Activated CD4-positive, alpha-beta T cell treated with anti-CD3 and anti-CD28 coated beads, Interleukin-2, amount 10 ng/mL, durations not matched to agents 24 days and 14 days (primary cell): ENCODE results near the gene FOXM1. TPM values are rescaled to one million over a fixed set of nuclear protein-coding genes. Genes with fewer than 3 reads are reported as not detected.

ENCODE experiments used
- DNase-seq: peaks from one replicate; pipeline ENCODE4 v3.0.0; 2022
- H3K27ac Mint-ChIP-seq: one replicate; pipeline ENCODE4 v1.8.0; 2022; ENCODE audit warnings: mild to moderate bottlenecking, mixed read lengths
- H3K27me3 Mint-ChIP-seq: one replicate; pipeline ENCODE4 v1.8.0; 2022; ENCODE audit warnings: mixed read lengths
- H3K36me3 Mint-ChIP-seq: one replicate; pipeline ENCODE4 v1.8.0; 2022; ENCODE audit warnings: low read depth, mild to moderate bottlenecking, mixed read lengths
- H3K4me1 Mint-ChIP-seq: one replicate; pipeline ENCODE4 v1.8.0; 2021; ENCODE audit warnings: mixed read lengths
- H3K4me3 Mint-ChIP-seq: one replicate; pipeline ENCODE4 v1.8.0; 2022; ENCODE audit warnings: mild to moderate bottlenecking, moderate library complexity, mixed read lengths
- H3K9me3 Mint-ChIP-seq: one replicate; pipeline ENCODE4 v1.8.0; 2021; ENCODE audit warnings: mixed read lengths
- intact Hi-C: fragments of 100-400 bp; cut with micrococcal nuclease; formaldehyde crosslinking; loops from one replicate; pipeline ENCODE4 v1.15.1; 2023
- total RNA-seq: library from RNA; stranded (reverse); gene quantifications from 2 replicates; pipeline ENCODE4 v1.2.3, GENCODE V29; 2022

Gene FOXM1
- total RNA-seq, 1 donor from 2014 or later, result 74.0 TPM

DNA sequence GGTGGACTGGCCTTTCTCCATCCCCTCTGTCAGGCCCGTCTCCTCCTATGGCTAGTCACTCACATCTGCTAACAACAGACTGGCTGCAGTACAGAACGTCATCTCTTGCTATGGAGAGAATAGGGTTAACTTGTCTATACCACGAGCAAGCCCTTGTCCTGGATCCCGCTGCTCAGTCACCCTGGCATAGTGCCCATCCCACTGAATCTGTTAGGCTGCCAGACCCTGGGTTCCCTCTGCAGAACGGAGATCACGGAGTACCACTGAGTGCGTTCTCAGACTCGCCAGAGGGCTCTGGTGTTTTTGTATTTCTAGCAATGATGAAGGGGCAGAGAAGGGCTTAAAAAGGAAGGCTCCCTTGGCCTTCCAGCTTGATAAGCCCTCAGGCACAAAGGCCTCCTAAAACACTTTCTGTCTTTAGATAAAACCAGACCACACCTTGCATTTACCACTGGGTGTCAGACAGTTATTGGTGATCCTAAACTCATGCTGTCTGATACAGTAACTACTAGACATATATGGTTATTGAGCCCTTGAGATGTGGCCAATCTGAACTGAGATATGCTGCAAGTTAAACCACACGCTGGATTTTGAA lies 35.8 kb downstream of the FOXM1 start:
- Mint-ChIP-seq H3K9me3 (no peaks in the 10 kb centered on the region), H3K27me3 (no peaks in the 10 kb centered on the region), H3K27ac (no peak overlapping the region), H3K4me1 (no peaks in the 10 kb centered on the region), H3K4me3 (no peak overlapping the region), H3K36me3 (peaks cover 11% of the 10 kb centered on the region)
- intact Hi-C loops, result no loop called here
- DNase-seq, result no peak

DNA sequence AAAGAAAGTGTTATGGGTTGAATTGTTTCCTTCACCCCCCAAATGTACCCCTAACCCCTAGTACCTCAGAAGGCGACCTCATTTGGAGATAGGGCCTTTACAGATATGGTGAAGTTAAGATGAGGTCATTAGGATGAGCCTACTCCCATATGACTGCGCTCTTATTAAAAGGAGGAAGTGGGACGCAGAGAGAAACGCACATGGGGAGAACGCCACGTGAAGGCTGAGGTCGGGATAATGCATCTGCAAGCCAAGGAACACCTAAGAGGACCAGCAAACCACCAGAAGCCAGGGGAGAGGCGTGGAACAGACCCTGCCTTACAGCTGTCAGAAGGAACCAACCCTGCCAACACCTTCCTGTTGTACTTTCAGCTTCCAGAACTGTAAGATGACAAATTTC lies 40.4 kb downstream of the FOXM1 start:
- peaks cover 16% of the 10 kb centered on the region for H3K36me3 Mint-ChIP-seq
- no peak overlapping the region for H3K27ac Mint-ChIP-seq
- H3K27me3 Mint-ChIP-seq, result no peaks in the 10 kb centered on the region
- H3K4me1 Mint-ChIP-seq, result peaks cover 2% of the 10 kb centered on the region
- no peaks in the 10 kb centered on the region for H3K9me3 Mint-ChIP-seq
- DNase-seq, result no peak
- intact Hi-C loops, result no loop called here
- H3K4me3 Mint-ChIP-seq, result no peak overlapping the region

DNA sequence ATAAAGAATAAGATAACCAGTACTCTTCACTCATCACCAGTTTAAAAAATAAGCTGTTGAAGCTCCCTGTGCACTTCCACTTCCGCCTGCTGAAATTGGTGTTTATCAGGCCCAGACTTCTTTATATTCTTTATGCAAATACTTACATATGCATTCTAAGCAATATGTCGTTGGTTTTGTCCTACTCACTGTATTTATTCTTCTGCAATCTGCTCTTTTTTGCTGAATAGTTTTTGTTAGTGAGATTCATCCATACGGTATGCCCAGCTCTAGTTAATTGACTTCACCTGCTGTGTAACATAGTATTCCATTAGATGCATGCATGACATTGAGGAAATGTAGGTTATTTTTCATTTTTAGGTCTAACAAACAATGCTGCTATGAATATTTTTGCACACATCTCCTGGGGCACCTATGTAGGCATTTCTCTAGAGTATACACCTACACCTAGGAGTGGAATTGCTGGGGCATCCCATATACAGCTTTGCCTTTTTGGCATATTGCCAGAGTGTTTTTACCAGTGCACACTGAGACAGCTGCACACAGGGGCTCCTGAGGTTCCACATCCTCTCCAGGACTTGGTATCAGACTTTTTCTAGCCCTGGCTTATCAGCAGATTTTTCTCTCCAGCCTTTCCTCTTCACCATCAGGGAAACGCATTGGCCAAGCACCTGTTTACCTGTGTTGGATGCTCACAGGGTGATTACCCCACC lies 41.1 kb downstream of the FOXM1 start:
- no peak for DNase-seq
- no peaks in the 10 kb centered on the region for H3K27me3 Mint-ChIP-seq
- peaks cover 2% of the 10 kb centered on the region for H3K4me1 Mint-ChIP-seq
- no peaks in the 10 kb centered on the region for H3K9me3 Mint-ChIP-seq
- H3K27ac Mint-ChIP-seq, result no peak overlapping the region
- peaks cover 20% of the 10 kb centered on the region for H3K36me3 Mint-ChIP-seq
- no peak overlapping the region for H3K4me3 Mint-ChIP-seq
- intact Hi-C loops, result no loop called here

DNA sequence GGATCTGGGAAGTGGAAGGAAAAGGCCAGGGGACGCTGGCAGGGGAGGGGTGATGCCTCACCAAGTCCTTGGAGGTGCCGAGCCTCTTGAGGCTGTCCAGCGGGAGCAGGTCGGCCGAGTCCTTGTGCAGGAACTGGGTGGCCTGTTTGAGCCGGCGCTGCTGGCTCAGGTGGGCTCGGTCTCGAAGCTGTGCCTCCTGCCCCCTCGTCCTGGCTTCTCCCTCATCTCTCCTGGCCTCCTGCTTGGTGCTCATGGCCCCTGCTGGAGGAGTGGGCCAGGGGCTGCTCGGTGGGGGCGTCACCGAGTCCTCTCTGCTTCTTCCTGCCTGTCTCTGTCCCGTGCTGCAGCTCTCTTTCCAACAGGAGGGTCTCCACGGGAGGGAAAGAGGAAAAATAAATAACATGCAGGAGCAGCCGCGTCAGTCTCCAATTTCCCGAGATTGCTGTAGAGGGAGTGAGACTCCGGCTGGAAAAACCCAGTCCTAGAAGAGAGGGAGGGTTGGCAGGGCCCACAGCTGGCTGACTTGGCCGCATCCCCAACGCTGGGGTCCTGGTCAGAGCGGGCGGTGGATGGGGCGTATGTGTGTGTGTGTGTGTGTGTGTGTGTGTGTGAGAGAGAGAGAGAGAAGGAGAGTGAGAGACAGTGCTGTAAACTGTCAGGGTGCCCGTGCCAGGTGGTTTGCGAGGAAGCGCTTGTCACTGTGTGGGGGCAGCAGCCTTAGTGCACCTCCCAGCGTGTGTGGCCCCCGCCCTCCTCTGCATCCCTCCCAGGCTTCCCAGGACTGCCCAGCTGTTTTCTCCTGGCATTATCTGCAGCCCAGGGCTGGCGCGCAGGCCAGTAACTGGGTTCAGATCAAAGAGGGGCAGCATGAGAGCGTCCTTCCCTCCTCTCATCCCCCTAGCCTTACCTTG lies 42.1 kb downstream of the FOXM1 start, which contains the start of gene NRIP2:
Gene NRIP2 (minus strand): TSS at position 455 of the 911 bp plus-strand sequence. CDS start 52 bp downstream, at position 403.
- Mint-ChIP-seq H3K27ac (no peak within 1 kb of the TSS), H3K27me3 (no peaks in the 10 kb centered on the region), H3K36me3 (peaks cover 23% of the 10 kb centered on the region), H3K4me3 (no peak within 1 kb of the TSS), H3K9me3 (no peaks in the 10 kb centered on the region), H3K4me1 (peaks cover 4% of the 10 kb centered on the region)
- intact Hi-C loops, result no loop called here
- DNase-seq, result no peak

DNA sequence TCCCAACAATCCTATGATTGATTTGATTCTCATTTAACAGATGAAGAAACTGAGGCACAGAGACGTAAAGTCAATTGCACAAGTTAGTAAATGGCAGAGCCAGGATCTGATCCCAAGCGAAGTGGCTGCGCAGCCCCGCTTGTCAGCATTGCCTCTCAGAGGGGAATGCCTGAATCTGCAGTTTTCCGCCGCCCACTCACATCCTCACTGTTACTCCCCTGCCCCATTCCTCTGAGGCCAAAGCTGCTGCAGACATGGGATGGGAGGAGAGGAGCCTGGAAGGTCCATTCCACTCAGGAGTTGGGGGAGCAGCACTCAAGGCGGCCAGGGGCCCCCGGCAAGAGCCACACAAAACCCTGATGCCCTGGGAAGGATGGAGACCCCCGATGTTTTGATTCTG lies 43.2 kb downstream of the FOXM1 start:
- H3K27ac Mint-ChIP-seq, result no peak overlapping the region

DNA sequence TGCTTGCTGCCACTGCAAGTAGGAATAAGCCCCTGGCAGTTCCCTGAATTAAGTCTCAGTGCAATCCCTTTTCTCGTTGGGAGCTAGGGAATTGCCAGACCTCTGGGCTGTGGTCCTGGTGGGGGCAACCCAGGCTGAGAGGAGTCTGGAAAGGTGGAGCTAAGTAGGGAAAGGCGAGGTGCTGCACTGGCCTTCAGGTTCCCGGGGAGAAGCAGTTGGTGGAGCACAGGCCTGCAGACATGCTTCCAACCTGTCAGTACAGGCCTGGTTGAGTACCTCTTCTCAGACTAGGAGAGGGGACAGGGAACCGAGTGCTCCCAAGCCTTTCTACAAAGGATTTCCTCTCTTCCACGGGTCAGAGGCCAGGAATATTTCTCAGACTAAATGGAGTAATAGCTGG lies 43.6 kb downstream of the FOXM1 start:
- no peak for DNase-seq
- Mint-ChIP-seq H3K27me3 (no peaks in the 10 kb centered on the region), H3K4me3 (no peak overlapping the region), H3K4me1 (peaks cover 4% of the 10 kb centered on the region), H3K9me3 (no peaks in the 10 kb centered on the region), H3K27ac (no peak overlapping the region), H3K36me3 (peaks cover 24% of the 10 kb centered on the region)
- intact Hi-C loops, result no loop called here

More for the DNA sequence above, 43.2 kb downstream of the FOXM1 start:
- no peaks in the 10 kb centered on the region for H3K9me3 Mint-ChIP-seq
- no peak overlapping the region for H3K4me3 Mint-ChIP-seq
- H3K27me3 Mint-ChIP-seq, result no peaks in the 10 kb centered on the region
- intact Hi-C loops, result no loop called here
- no peak for DNase-seq
- peaks cover 22% of the 10 kb centered on the region for H3K36me3 Mint-ChIP-seq
- peaks cover 4% of the 10 kb centered on the region for H3K4me1 Mint-ChIP-seq

DNA sequence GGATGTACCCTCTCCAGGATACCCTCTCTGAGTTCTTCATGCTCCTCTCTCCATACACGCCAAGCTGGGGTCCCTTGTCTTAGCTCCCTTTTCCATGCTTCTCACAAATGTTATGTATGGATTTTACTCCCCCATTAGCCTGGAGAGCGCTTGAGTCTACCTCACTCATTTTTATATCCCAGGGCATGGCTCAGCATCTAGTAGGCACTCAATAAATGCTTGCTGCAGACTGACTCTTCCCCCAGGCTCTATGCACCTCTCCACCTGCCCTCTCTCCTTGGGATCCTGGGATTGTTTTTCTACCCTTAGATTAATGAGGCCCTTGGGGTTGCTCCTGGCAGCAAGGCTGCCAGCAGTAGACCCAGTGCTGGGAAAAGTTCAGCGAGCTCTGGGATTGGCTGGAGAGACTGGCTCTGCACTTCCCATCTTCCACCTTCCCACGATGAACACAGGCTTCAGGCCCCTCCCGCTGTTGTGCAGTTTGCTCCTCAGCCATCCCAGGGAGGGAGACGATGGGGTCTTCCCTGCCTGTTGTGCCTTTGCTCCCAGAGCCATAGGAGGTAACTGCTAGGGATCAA lies 44.3 kb downstream of the FOXM1 start:
- intact Hi-C loops, result no loop called here
- H3K4me3 Mint-ChIP-seq, result no peak overlapping the region
- peaks cover 4% of the 10 kb centered on the region for H3K4me1 Mint-ChIP-seq
- H3K9me3 Mint-ChIP-seq, result no peaks in the 10 kb centered on the region
- H3K36me3 Mint-ChIP-seq, result peaks cover 26% of the 10 kb centered on the region
- DNase-seq, result no peak
- H3K27ac Mint-ChIP-seq, result no peak overlapping the region
- no peaks in the 10 kb centered on the region for H3K27me3 Mint-ChIP-seq

DNA sequence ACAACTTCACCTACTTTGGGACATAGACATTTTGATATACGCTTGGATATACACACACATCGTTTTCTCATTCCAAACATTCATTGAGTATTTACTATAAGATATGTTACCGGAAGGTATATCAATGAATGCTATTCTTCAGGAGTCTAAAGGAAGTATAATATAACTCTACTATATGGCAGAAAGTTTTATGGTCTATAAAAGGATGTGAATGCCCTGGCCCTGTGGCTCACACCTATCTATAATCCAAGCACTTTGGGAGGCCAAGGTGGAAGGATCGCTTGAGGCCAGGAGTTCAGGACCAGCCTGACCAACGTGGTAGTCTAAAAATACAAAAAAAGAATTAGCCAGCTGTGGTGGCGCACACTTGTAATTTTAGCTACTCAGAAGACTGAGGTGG lies 47.7 kb downstream of the FOXM1 start:
- peaks cover 36% of the 10 kb centered on the region for H3K36me3 Mint-ChIP-seq
- H3K4me1 Mint-ChIP-seq, result peaks cover 4% of the 10 kb centered on the region
- no peak overlapping the region for H3K4me3 Mint-ChIP-seq
- intact Hi-C loops, result no loop called here
- DNase-seq, result no peak
- no peaks in the 10 kb centered on the region for H3K9me3 Mint-ChIP-seq
- no peak overlapping the region for H3K27ac Mint-ChIP-seq
- no peaks in the 10 kb centered on the region for H3K27me3 Mint-ChIP-seq

DNA sequence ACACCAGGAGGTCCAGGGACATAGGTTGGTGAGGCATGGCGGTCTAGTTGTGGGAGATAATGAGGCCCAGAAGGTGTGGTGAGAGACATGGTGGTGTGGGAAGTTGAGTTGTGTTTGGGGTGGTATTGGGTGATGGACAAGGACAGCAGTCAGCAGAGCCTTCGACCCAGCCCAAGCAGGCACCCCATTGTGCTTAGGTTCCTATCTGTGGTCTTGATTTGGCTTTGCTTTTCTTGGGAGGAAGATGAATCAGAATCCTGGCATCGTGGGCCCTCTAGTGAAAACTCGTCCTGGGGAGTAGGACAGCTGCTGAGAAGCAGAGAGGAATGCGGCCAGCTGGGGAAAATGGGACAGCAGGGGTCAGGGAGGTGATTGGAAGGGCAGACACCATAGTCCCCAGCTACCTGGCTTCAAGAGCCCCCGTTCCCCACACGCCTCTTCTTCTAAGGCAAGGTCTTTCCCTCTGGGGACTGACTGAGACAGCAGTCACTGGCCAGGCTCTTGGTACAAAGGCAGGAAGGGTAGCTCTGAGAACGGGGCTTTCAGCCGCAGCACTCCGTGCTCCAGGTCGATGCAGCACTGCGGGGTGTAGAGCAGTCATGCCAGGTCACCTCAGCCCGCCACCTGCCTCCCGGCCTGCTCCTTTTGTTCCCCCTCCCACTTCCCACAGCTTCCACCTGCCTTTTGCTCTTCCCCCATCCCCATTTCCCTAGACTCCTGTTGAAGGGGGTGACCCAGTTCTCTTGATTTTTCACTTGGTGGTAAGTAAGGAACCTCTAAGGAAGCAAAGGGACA lies 50.1 kb downstream of the FOXM1 start:
- no peak overlapping the region for H3K27ac Mint-ChIP-seq
- H3K9me3 Mint-ChIP-seq, result no peaks in the 10 kb centered on the region
- no peak overlapping the region for H3K4me3 Mint-ChIP-seq
- peaks cover 2% of the 10 kb centered on the region for H3K4me1 Mint-ChIP-seq
- H3K27me3 Mint-ChIP-seq, result no peaks in the 10 kb centered on the region
- intact Hi-C loops, result no loop called here
- peaks cover 50% of the 10 kb centered on the region for H3K36me3 Mint-ChIP-seq
- DNase-seq, result no peak

DNA sequence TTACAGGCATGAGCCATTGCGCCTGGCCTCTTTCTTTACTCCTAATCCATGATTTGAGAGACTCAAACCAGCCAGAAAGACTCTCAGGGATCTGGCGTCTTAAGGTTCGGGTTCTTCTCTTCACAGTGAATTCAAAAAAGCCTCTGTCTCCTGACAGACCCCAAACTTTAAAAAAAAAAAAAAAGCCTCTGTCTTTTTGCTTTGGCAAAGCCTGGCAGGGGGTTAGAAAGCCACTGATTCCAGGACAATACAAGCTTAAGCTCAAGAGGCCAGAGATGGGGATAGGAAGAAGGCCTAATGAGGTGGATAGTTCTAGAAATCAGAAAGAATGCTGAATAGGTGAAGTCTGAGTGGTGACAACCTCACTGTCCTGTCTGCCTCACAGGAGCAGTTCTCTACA lies 50.9 kb downstream of the FOXM1 start:
- no peaks in the 10 kb centered on the region for H3K27me3 Mint-ChIP-seq
- intact Hi-C loops, result no loop called here
- no peak overlapping the region for H3K4me3 Mint-ChIP-seq
- peaks cover 2% of the 10 kb centered on the region for H3K4me1 Mint-ChIP-seq
- peaks cover 51% of the 10 kb centered on the region for H3K36me3 Mint-ChIP-seq
- H3K9me3 Mint-ChIP-seq, result no peaks in the 10 kb centered on the region
- DNase-seq, result no peak
- H3K27ac Mint-ChIP-seq, result no peak overlapping the region

DNA sequence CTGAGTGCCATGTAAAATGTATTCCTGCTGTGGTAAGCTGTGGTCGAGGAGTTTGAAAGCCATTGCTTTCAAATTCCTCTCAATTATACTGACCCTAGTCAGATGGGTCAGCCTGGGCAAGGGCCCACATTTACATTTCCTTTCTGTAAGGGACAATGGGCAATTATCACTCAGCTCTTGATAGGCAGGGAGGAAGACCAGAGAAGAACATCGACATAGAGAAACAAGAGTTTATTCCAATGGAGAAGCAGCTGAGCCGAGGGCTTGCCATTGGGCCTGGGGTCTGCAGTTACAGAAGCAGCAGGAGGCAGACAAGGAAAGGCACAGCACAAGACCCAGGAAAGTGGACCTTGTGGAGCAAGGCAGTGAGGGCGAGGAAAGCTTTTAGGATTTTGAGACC lies 51.8 kb downstream of the FOXM1 start:
- H3K27ac Mint-ChIP-seq, result no peak overlapping the region
- no peak for DNase-seq
- H3K4me1 Mint-ChIP-seq, result no peaks in the 10 kb centered on the region
- H3K36me3 Mint-ChIP-seq, result peaks cover 47% of the 10 kb centered on the region
- intact Hi-C loops, result no loop called here
- H3K9me3 Mint-ChIP-seq, result no peaks in the 10 kb centered on the region
- H3K4me3 Mint-ChIP-seq, result no peak overlapping the region
- no peaks in the 10 kb centered on the region for H3K27me3 Mint-ChIP-seq

DNA sequence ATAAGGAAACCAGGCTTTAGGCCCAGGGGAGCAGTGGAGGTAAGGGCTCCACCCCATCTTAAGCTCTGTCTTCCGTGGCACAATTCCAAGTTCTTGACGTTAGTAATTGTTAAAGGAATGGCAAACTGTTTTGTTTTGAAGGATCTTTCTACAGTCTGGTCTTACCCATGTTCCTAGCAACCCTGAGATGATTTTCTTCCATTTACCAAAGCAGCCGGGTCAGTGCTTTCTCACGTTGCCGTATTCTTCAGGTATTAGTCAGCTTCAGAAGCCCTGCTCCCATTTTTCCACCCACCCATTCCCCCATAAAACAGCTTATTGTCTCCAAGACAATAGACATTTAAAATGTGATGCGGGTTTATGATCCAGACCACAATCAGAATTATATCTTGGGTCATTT lies 52.4 kb downstream of the FOXM1 start:
- Mint-ChIP-seq H3K27ac (no peak overlapping the region), H3K36me3 (peaks cover 51% of the 10 kb centered on the region), H3K4me3 (no peak overlapping the region)

DNA sequence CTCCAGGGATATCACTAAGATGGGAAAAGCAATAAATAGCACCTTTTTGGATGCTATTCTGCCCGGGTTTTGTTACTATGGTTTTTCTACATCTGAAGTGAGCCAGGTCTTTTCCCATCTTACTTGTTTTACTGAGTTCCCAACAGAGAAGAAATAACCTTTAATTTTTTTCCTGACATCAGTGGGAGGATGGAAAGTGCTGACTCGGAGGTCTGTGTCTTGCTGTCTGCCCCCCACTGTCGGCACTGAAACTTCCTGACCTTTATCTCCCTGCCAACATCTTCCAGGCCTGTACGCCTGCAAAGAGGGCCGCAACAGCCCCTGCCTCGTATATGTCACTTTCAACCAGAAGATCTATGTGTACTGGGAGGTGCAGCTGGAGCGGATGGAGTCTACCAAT lies 53.5 kb downstream of the FOXM1 start:
- Mint-ChIP-seq H3K4me3 (no peak overlapping the region), H3K36me3 (peaks cover 49% of the 10 kb centered on the region), H3K27ac (no peak overlapping the region)

More for the DNA sequence above, 52.4 kb downstream of the FOXM1 start:
- Mint-ChIP-seq H3K4me1 (no peaks in the 10 kb centered on the region), H3K9me3 (no peaks in the 10 kb centered on the region), H3K27me3 (no peaks in the 10 kb centered on the region)
- intact Hi-C loops, result no loop called here
- no peak for DNase-seq

More for the DNA sequence above, 53.5 kb downstream of the FOXM1 start:
- intact Hi-C loops, result no loop called here
- Mint-ChIP-seq H3K27me3 (no peaks in the 10 kb centered on the region), H3K9me3 (no peaks in the 10 kb centered on the region), H3K4me1 (no peaks in the 10 kb centered on the region)
- DNase-seq, result no peak
